Measurements from ENCODE around the gene ATOSA. TPM values are rescaled to one million over a fixed set of nuclear protein-coding genes. Genes with fewer than 3 reads are reported as not detected.

The ATOSA gene
- total RNA-seq, 1 donor from 2014 or later: 96.8 TPM

GRCh38 chr15:52702390-52702789 is 23.2 kb upstream of the ATOSA start:
- POLR2A ChIA-PET: no interaction called here

DNA sequence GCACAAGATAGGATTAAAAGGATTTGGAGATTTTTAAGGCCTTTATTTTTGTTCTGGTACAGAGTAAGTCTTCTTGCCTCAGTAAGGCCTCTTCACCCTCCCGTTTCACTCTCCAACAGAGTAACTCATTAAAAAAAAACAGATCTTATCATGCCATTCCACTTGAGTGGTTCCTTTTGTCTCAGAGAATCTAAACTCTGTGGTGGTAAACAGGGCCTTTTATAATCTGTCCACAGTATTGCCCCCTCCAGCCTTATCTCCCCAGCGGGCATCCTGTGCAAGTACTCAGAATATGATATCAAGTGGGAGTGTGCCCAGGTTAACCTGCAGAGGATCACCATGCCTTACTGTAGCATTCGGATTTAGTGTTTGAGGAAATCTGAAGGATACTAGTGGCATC is 20.3 kb upstream of the ATOSA start:
- ChIA-PET CTCF (interaction anchor here (1.0 kb wide), 1 partner anchor 11 kb away, joined by 4 read pairs; no protein-coding TSS in a partner anchor), POLR2A (interaction anchor here (0.8 kb wide), 1 partner anchor 15 kb away, joined by 3 read pairs; no protein-coding TSS in a partner anchor)
- DNase-seq (no peak), ATAC-seq (ENCODE audit: low read depth) (no peak)
- Mint-ChIP-seq H3K27ac (peak overlapping the region; percentile 21), H3K27me3 (no peaks in the 10 kb centered on the region), H3K4me1 (peaks cover 42% of the 10 kb centered on the region), H3K4me3 (no peak overlapping the region), H3K9me3 (no peaks in the 10 kb centered on the region), H3K36me3 (ENCODE audit: low read depth) (peaks cover 3% of the 10 kb centered on the region)
- intact Hi-C loops (cut with micrococcal nuclease): no loop called here
- TF ChIP-seq, protein P1, sequence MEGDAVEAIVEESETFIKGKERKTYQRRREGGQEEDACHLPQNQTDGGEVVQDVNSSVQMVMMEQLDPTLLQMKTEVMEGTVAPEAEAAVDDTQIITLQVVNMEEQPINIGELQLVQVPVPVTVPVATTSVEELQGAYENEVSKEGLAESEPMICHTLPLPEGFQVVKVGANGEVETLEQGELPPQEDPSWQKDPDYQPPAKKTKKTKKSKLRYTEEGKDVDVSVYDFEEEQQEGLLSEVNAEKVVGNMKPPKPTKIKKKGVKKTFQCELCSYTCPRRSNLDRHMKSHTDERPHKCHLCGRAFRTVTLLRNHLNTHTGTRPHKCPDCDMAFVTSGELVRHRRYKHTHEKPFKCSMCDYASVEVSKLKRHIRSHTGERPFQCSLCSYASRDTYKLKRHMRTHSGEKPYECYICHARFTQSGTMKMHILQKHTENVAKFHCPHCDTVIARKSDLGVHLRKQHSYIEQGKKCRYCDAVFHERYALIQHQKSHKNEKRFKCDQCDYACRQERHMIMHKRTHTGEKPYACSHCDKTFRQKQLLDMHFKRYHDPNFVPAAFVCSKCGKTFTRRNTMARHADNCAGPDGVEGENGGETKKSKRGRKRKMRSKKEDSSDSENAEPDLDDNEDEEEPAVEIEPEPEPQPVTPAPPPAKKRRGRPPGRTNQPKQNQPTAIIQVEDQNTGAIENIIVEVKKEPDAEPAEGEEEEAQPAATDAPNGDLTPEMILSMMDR (IDR thresholded peaks at IDR 0.05): no peak

More at GRCh38 chr15:52702390-52702789, 23.2 kb upstream of the ATOSA start:
- H3K36me3 Mint-ChIP-seq (ENCODE audit: low read depth): peaks cover 5% of the 10 kb centered on the region
- CTCF ChIA-PET: no interaction called here
- H3K27ac Mint-ChIP-seq: no peak overlapping the region
- no peaks in the 10 kb centered on the region for H3K9me3 Mint-ChIP-seq
- no peak overlapping the region for H3K4me3 Mint-ChIP-seq
- no peaks in the 10 kb centered on the region for H3K27me3 Mint-ChIP-seq
- DNase-seq (no peak), ATAC-seq (ENCODE audit: low read depth) (no peak)
- peaks cover 61% of the 10 kb centered on the region for H3K4me1 Mint-ChIP-seq
- TF ChIP-seq, protein P1 (IDR thresholded peaks at IDR 0.05): no peak
- intact Hi-C loops (cut with micrococcal nuclease): no loop called here

- POLR2A ChIA-PET: interaction anchor here (0.6 kb wide), 1 partner anchor 10 kb away, joined by 5 read pairs; no protein-coding TSS in a partner anchor
- Mint-ChIP-seq H3K27me3 (no peaks in the 10 kb centered on the region), H3K9me3 (no peaks in the 10 kb centered on the region), H3K36me3 (ENCODE audit: low read depth) (no peaks in the 10 kb centered on the region), H3K4me3 (no peak overlapping the region), H3K4me1 (peaks cover 36% of the 10 kb centered on the region), H3K27ac (no peak overlapping the region)
- CTCF ChIA-PET: no interaction called here
- ATAC-seq (ENCODE audit: low read depth) (no peak), DNase-seq (no peak)
- TF ChIP-seq, protein P1 (IDR thresholded peaks at IDR 0.05): no peak
- intact Hi-C loops (cut with micrococcal nuclease): no loop called here
Observed at GRCh38 chr15:52698514-52698913, 19.3 kb upstream of the ATOSA start.

GRCh38 chr15:52697051-52697450 is 17.9 kb upstream of the ATOSA start:
- H3K36me3 Mint-ChIP-seq (ENCODE audit: low read depth): no peaks in the 10 kb centered on the region
- ChIA-PET CTCF (no interaction called here), POLR2A (no interaction called here)
- ATAC-seq (ENCODE audit: low read depth) (no peak), DNase-seq (no peak)
- H3K9me3 Mint-ChIP-seq: no peaks in the 10 kb centered on the region
- H3K27ac Mint-ChIP-seq: no peak overlapping the region
- H3K27me3 Mint-ChIP-seq: no peaks in the 10 kb centered on the region
- peaks cover 26% of the 10 kb centered on the region for H3K4me1 Mint-ChIP-seq
- intact Hi-C loops (cut with micrococcal nuclease): no loop called here
- no peak overlapping the region for H3K4me3 Mint-ChIP-seq
- TF ChIP-seq, protein P1 (IDR thresholded peaks at IDR 0.05): no peak

DNA sequence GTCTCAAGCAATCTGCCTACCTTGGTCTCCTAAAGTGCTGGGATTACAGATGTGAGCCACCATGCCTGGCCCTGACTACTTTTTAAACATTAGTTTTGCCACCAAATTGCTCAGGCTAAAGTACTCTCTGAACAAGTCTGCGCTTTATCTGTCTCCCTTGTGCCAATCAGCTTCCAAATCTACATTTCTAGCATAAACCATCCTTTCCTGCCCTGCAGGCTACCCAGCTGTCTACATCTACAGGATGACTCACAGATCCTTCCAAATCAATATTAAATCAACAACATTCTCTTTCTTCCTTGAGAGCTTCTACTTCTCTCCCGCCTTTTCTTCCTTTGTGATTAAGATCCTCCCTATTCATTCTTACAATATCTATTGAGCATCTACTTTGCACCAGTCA is 16.0 kb upstream of the ATOSA start:
- Mint-ChIP-seq H3K4me3 (no peak overlapping the region), H3K36me3 (ENCODE audit: low read depth) (peaks cover 9% of the 10 kb centered on the region), H3K27ac (no peak overlapping the region), H3K27me3 (no peaks in the 10 kb centered on the region), H3K9me3 (no peaks in the 10 kb centered on the region), H3K4me1 (peaks cover 11% of the 10 kb centered on the region)
- intact Hi-C loops (cut with micrococcal nuclease): no loop called here
- no peak for DNase-seq
- ChIA-PET POLR2A (no interaction called here), CTCF (interaction anchor here (1.2 kb wide), 1 partner anchor 36 kb away, joined by 3 read pairs; no protein-coding TSS in a partner anchor)
- TF ChIP-seq, protein P1 (IDR thresholded peaks at IDR 0.05): no peak
- ATAC-seq (ENCODE audit: low read depth): no peak
